ENCODE data around the gene PLA2G6. TPM values are rescaled to one million over a fixed set of nuclear protein-coding genes. Genes with fewer than 3 reads are reported as not detected.

The PLA2G6 gene
- total RNA-seq, 2 donors from 2014 or later: 41.5 to 68.0 TPM

- TF ChIP-seq POLR2A (IDR thresholded peaks at IDR 0.05): no peak
- TF ChIP-seq, protein P1, sequence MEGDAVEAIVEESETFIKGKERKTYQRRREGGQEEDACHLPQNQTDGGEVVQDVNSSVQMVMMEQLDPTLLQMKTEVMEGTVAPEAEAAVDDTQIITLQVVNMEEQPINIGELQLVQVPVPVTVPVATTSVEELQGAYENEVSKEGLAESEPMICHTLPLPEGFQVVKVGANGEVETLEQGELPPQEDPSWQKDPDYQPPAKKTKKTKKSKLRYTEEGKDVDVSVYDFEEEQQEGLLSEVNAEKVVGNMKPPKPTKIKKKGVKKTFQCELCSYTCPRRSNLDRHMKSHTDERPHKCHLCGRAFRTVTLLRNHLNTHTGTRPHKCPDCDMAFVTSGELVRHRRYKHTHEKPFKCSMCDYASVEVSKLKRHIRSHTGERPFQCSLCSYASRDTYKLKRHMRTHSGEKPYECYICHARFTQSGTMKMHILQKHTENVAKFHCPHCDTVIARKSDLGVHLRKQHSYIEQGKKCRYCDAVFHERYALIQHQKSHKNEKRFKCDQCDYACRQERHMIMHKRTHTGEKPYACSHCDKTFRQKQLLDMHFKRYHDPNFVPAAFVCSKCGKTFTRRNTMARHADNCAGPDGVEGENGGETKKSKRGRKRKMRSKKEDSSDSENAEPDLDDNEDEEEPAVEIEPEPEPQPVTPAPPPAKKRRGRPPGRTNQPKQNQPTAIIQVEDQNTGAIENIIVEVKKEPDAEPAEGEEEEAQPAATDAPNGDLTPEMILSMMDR (IDR thresholded peaks at IDR 0.05): no peak
- 88 to 90% methylated on average over 13 to 14 of the region's 14 CpGs for WGBS, 2 donors
- intact Hi-C loops (cut with DNase I): no loop called here
- H3K36me3 ChIP-seq (replicated peaks in 1 of 2; ENCODE audit: insufficient read depth in 1 of 2, low read depth in 2 of 2): no peaks in the 10 kb centered on the region
- no peak for ATAC-seq
- H3K27ac ChIP-seq: no peak overlapping the region
- H3K4me1 ChIP-seq: peaks cover 28% of the 10 kb centered on the region
- H3K27me3 ChIP-seq: no peaks in the 10 kb centered on the region
- DNase-seq: no peak
- H3K9me3 ChIP-seq: no peaks in the 10 kb centered on the region
- H3K4me3 ChIP-seq: no peak overlapping the region
Observed at GRCh38 chr22:38174626-38175025, 7.0 kb downstream of the PLA2G6 start.

DNA sequence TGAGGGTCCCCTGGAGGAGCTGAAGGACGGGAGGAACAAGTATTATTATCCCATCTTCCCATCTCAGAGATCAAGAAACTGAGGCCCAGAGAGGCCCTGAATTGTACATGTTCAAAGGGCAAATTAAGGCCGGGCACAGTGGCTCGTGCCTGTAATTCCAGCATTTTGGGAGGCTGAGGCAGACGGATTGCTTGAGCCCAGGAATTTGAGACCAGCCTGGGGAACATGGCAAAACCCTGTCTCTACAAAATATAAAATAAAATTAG, 8.1 kb downstream of the PLA2G6 start:
- peaks cover 26% of the 10 kb centered on the region for H3K4me1 ChIP-seq

GRCh38 chr22:38172832-38173640, 8.6 kb downstream of the PLA2G6 start:
- H3K9me3 ChIP-seq: no peaks in the 10 kb centered on the region
- H3K4me3 ChIP-seq: no peak overlapping the region

More for the DNA sequence above, 8.1 kb downstream of the PLA2G6 start:
- ATAC-seq: no peak
- no peak for DNase-seq
- intact Hi-C loops (cut with DNase I): no loop called here
- TF ChIP-seq, protein P1 (IDR thresholded peaks at IDR 0.05): no peak
- no peak for TF ChIP-seq POLR2A (IDR thresholded peaks at IDR 0.05)
- Histone ChIP-seq H3K27ac (no peak overlapping the region), H3K4me3 (no peak overlapping the region), H3K9me3 (no peaks in the 10 kb centered on the region), H3K36me3 (replicated peaks in 1 of 2; ENCODE audit: insufficient read depth in 1 of 2, low read depth in 2 of 2) (no peaks in the 10 kb centered on the region), H3K27me3 (no peaks in the 10 kb centered on the region)
- 89 to 95% methylated on average over 4 of the region's 4 CpGs for WGBS, 2 donors

GRCh38 chr22:38171927-38172831, 9.5 kb downstream of the PLA2G6 start:
- Histone ChIP-seq H3K27me3 (no peaks in the 10 kb centered on the region), H3K4me3 (no peak overlapping the region), H3K27ac (peak overlapping the region; percentile 2 to 78 (median 45)), H3K4me1 (peaks cover 14% of the 10 kb centered on the region), H3K36me3 (replicated peaks in 1 of 2; ENCODE audit: insufficient read depth in 1 of 2, low read depth in 2 of 2) (no peaks in the 10 kb centered on the region), H3K9me3 (no peaks in the 10 kb centered on the region)
- 75 to 83% methylated on average over 16 of the region's 16 CpGs for WGBS, 2 donors
- ATAC-seq (peak; percentile 10), DNase-seq (no peak)
- intact Hi-C loops (cut with DNase I): no loop called here
- TF ChIP-seq, protein P1 (IDR thresholded peaks at IDR 0.05): no peak
- TF ChIP-seq POLR2A (IDR thresholded peaks at IDR 0.05): no peak

More at GRCh38 chr22:38172832-38173640, 8.6 kb downstream of the PLA2G6 start:
- TF ChIP-seq POLR2A (IDR thresholded peaks at IDR 0.05): no peak
- TF ChIP-seq, protein P1 (IDR thresholded peaks at IDR 0.05): peak in 1 of 7 experiments; percentile 5
- intact Hi-C loops (cut with DNase I): no loop called here
- peak; percentile 64 to 85 (median 78) for DNase-seq
- Histone ChIP-seq H3K36me3 (replicated peaks in 1 of 2; ENCODE audit: insufficient read depth in 1 of 2, low read depth in 2 of 2) (no peaks in the 10 kb centered on the region), H3K4me1 (peaks cover 20% of the 10 kb centered on the region), H3K27me3 (no peaks in the 10 kb centered on the region), H3K27ac (peak overlapping the region; percentile 2 to 78 (median 45))
- peak; percentile 87 for ATAC-seq
- WGBS, 2 donors: 33 to 50% methylated on average over 10 to 16 of the region's 16 CpGs
